Measurements from ENCODE around the gene SPG21. TPM values are rescaled to one million over a fixed set of nuclear protein-coding genes. Genes with fewer than 3 reads are reported as not detected.

The SPG21 gene
- total RNA-seq, 1 donor, result 92.4 TPM

Other genes with a start within 250 kb of the SPG21 start
- gene RBPMS2, start 214.3 kb downstream of the SPG21 start, total RNA-seq, result 0.10 TPM
- gene PIF1, start 164.3 kb downstream of the SPG21 start, total RNA-seq, result 0.31 TPM
- gene PLEKHO2, start 148.0 kb downstream of the SPG21 start, total RNA-seq, result 68.6 TPM
- 11.3 TPM for gene ANKDD1A, start 78.0 kb downstream of the SPG21 start, total RNA-seq
- 7.8 TPM for gene MTFMT, start 39.7 kb upstream of the SPG21 start, total RNA-seq
- gene SLC51B, start 55.5 kb upstream of the SPG21 start, total RNA-seq, result 0.10 TPM
- not detected for gene RASL12, start 78.1 kb upstream of the SPG21 start, total RNA-seq
- gene KBTBD13, start 86.8 kb upstream of the SPG21 start, total RNA-seq, result under 0.01 TPM
- 2.5 TPM for gene UBAP1L, start 125.3 kb upstream of the SPG21 start, total RNA-seq
- 11.5 TPM for gene PDCD7, start 143.9 kb upstream of the SPG21 start, total RNA-seq
- gene CLPX, start 195.4 kb upstream of the SPG21 start, total RNA-seq, result 52.8 TPM
- gene CILP, start 221.6 kb upstream of the SPG21 start, total RNA-seq, result 0.21 TPM